ENCODE data around the gene RCN1.

DNA sequence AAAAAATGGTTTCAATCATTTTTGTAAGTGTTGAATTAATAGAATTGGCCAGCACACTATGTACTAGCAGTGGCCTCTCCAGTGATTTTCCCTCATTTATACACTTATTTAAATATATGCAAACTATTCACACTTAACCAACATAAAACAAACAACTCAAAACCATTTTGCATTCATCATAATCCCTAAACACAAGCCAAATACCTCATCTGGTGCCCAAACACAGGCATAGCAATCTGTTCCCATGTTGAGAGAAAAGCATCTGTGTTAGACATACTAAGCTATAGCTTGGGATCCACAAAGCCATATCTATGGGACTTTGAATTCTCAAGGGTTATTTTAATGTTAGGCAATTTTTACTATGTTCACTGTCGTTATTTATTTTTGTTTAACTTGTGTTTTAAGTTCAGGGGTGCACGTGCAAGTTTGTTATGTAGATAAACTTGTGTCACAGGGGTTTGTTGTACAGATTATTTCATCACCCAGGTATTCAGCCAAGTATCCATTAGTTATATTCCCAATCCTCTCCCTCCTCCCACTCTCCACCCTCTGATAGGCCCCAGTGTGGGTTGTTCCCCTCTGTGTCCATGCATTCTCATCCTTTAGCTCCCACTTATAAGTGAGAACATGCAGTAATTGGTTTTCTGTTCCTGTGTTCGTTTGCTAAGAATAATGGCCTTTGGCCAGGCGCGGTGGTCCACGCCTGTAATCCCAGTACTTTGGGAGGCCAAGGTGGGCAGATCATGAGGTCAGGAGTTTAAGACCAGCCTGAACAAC is 31.0 kb upstream of the RCN1 start:
- TF ChIP-seq, protein P1, sequence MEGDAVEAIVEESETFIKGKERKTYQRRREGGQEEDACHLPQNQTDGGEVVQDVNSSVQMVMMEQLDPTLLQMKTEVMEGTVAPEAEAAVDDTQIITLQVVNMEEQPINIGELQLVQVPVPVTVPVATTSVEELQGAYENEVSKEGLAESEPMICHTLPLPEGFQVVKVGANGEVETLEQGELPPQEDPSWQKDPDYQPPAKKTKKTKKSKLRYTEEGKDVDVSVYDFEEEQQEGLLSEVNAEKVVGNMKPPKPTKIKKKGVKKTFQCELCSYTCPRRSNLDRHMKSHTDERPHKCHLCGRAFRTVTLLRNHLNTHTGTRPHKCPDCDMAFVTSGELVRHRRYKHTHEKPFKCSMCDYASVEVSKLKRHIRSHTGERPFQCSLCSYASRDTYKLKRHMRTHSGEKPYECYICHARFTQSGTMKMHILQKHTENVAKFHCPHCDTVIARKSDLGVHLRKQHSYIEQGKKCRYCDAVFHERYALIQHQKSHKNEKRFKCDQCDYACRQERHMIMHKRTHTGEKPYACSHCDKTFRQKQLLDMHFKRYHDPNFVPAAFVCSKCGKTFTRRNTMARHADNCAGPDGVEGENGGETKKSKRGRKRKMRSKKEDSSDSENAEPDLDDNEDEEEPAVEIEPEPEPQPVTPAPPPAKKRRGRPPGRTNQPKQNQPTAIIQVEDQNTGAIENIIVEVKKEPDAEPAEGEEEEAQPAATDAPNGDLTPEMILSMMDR (IDR thresholded peaks at IDR 0.05): no peak
- no peak for TF ChIP-seq EZH2 (IDR thresholded peaks at IDR 0.05)

Data from neural progenitor cell (in vitro differentiated cells).